Stomach (tissue), 9 donors: Measurements from ENCODE around the gene FNBP1. TPM values are rescaled to one million over a fixed set of nuclear protein-coding genes. Genes with fewer than 3 reads are reported as not detected.
A peak's percentile ranks its signal among the peaks of the same experiment; 100 is the strongest.

ENCODE experiments used
- DNase-seq, 2 donors: peaks; one replicate each; pipeline versions ENCODE4 v3.0.0 to v3.0.0-alpha.2; 2013 to 2019
- H3K27ac ChIP-seq, 5 donors: fragments of 200-600 bp in 4 of 5; sonication (generic) in 4 of 5; one replicate each; pipeline ENCODE4 v1.5.1; 2013 to 2019; ENCODE audit warnings: mild to moderate bottlenecking in 1 of 5, moderate library complexity in 1 of 5
- H3K27me3 ChIP-seq, 3 donors: fragments of 200-600 bp; sonication (generic); one replicate each; pipeline ENCODE4 v1.5.1; 2017 to 2019; ENCODE audit warnings: mixed run types in 1 of 3
- H3K36me3 ChIP-seq, 4 donors: fragments of 200-600 bp; sonication (generic); 1 replicate in 3 of 4; 2 replicates in 1 of 4; pipeline ENCODE4 v1.5.1; 2016 to 2019
- H3K4me1 ChIP-seq, 4 donors: fragments of 200-600 bp; sonication (generic); one replicate each; pipeline ENCODE4 v1.5.1; 2016 to 2019
- H3K4me3 ChIP-seq, 4 donors: fragments of 200-600 bp; sonication (generic) in 3 of 4; one replicate each; pipeline ENCODE4 v1.5.1; 2016 to 2019; ENCODE audit warnings: mild to moderate bottlenecking in 1 of 4
- H3K9me3 ChIP-seq, 4 donors: fragments of 200-600 bp; sonication (generic); one replicate each; pipeline ENCODE4 v1.5.1; 2016 to 2019
- EP300 ChIP-seq: sonication (generic); formaldehyde crosslinking; IDR thresholded peaks from one replicate; pipeline ENCODE4 v1.6.1; 2017; ENCODE audit warnings: antibody characterized with exemption
- POLR2A ChIP-seq, 4 donors: fragments of 450-650 bp; IDR thresholded peaks; one replicate each; pipeline ENCODE4 v1.6.1; 2016; ENCODE audit warnings: antibody characterized with exemption in 4 of 4, control low read depth in 2 of 4, mild to moderate bottlenecking in 1 of 4, moderate library complexity in 1 of 4
- POLR2AphosphoS5 ChIP-seq, 3 donors: sonication (generic); formaldehyde crosslinking; IDR thresholded peaks; one replicate each; pipeline ENCODE4 v1.6.1; 2016; ENCODE audit warnings: antibody characterized with exemption in 3 of 3
- WGBS, 5 donors: extraction: QIAGEN DNeasy Blood & Tissue Kit in 3 of 5; methylation state at CpG; one replicate each; pipeline versions ENCODE4 v1.1.5 to v1.1.7; 2013 to 2018; 5-methylcytosine and 5-hydroxymethylcytosine counted together
- intact Hi-C: fragments of 100-400 bp; cut with DNase I; formaldehyde crosslinking; loops from one replicate; pipeline ENCODE4 v1.15.1; 2023; ENCODE audit warnings: low total_unique reads
- polyA plus RNA-seq, 3 donors: library from polyadenylated mRNA; stranded (reverse); fragments of 200-250 nt; gene quantifications; one replicate each; pipeline ENCODE4 v1.2.3, GENCODE V29; 2013
- total RNA-seq, 5 donors: library from RNA; depleted of rRNA; stranded (reverse); fragments of >200 nt; gene quantifications; one replicate each; pipeline versions ENCODE4 v1.1.0 to v1.2.3, GENCODE V29; 2014 to 2016
- TF ChIP-seq, protein P1 (sequence below), 7 experiments: fragments of 450-650 bp in 4 of 7; fragments of 200-600 bp in 3 of 7; sonication (generic) in 3 of 7; IDR thresholded peaks; one replicate each; pipeline ENCODE4 v1.5.1; 2016 to 2019; ENCODE audit warnings: antibody characterized with exemption in 7 of 7, control low read depth in 2 of 7, mild to moderate bottlenecking in 1 of 7
- donor health status: healthy with polysubstance abuse.
- donor health status: Bipolar disorder and iron deficiency.
- donor health status: healthy.

The FNBP1 gene
- total and polyA plus RNA-seq, 8 donors, result 9.0 to 129 (median 57.3) TPM

GRCh38 chr9:129868023-129868871 is 174.7 kb downstream of the FNBP1 start:
- Histone ChIP-seq H3K27ac (peak overlapping the region in 4 of 5 donors; percentile 10 to 67 (median 40)), H3K36me3 (peaks cover 9 to 72% (median 68%) of the 10 kb centered on the region in 4 donors), H3K27me3 (no peaks in the 10 kb centered on the region), H3K9me3 (no peaks in the 10 kb centered on the region), H3K4me1 (peaks cover 0 to 7% (median 0%) of the 10 kb centered on the region in 4 donors), H3K4me3 (no peak overlapping the region)
- no peak for TF ChIP-seq POLR2AphosphoS5 (IDR thresholded peaks at IDR 0.05)
- TF ChIP-seq, protein P1, sequence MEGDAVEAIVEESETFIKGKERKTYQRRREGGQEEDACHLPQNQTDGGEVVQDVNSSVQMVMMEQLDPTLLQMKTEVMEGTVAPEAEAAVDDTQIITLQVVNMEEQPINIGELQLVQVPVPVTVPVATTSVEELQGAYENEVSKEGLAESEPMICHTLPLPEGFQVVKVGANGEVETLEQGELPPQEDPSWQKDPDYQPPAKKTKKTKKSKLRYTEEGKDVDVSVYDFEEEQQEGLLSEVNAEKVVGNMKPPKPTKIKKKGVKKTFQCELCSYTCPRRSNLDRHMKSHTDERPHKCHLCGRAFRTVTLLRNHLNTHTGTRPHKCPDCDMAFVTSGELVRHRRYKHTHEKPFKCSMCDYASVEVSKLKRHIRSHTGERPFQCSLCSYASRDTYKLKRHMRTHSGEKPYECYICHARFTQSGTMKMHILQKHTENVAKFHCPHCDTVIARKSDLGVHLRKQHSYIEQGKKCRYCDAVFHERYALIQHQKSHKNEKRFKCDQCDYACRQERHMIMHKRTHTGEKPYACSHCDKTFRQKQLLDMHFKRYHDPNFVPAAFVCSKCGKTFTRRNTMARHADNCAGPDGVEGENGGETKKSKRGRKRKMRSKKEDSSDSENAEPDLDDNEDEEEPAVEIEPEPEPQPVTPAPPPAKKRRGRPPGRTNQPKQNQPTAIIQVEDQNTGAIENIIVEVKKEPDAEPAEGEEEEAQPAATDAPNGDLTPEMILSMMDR (IDR thresholded peaks at IDR 0.05), result no peak
- TF ChIP-seq POLR2A (IDR thresholded peaks at IDR 0.05), result no peak
- 87 to 90% (median 88%) methylated on average over 38 to 48 of the region's 48 CpGs for WGBS, 5 donors
- DNase-seq, result no peak
- intact Hi-C loops, result no loop called here

DNA sequence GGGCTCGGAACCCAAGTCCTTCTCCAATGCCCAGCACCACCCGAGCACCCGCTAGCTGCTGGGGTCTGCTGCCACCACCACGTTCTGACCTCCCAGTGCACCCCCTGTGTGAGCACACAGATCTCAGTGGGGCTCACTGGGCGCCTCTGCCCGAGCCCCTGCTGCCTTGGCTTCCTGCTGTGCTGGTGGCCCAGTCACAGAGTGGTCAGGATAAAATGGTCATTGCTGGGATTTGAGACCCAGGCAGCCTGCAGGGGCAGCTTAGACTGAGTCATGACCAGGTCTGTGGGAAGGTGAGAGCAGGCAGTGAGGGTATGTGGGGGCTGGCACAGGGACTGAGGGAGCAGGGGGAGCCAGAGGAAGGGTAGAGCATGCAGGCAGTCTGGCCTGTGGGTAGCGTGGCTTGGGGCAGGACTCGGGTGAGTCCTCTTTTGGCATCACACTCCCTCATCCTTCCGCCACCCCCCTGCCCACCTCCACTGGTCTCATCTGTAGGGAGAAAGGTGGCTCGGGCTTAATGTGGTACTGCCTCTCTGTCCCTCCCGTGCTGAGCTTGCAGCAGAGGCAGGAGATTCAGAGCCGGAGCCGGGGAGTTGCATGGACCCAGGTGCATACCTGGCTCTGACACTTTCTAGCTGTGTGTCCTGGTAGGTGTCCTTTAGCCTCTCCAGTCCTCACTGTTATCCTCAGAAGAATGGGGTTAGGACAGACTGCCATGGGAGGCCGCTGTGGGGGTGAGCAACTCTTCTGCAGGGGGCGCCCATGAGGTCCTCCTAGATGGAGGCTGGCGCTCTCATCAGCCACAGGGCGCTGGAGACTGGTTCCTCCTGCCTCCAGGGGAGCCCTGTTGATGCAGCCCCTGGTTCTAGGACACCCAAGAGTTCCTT is 175.6 kb downstream of the FNBP1 start:
- 69 to 82% (median 79%) methylated on average over 11 to 17 of the region's 17 CpGs for WGBS, 5 donors
- H3K9me3 ChIP-seq, result no peaks in the 10 kb centered on the region
- H3K27me3 ChIP-seq, result no peaks in the 10 kb centered on the region
- H3K27ac ChIP-seq, result no peak overlapping the region
- peaks cover 9 to 81% (median 76%) of the 10 kb centered on the region in 4 donors for H3K36me3 ChIP-seq
- no peak overlapping the region for H3K4me3 ChIP-seq
- TF ChIP-seq EP300 (no peak), POLR2AphosphoS5 (IDR thresholded peaks at IDR 0.05) (no peak), POLR2A (IDR thresholded peaks at IDR 0.05) (no peak)
- TF ChIP-seq, protein P1 (IDR thresholded peaks at IDR 0.05), result no peak
- H3K4me1 ChIP-seq, result peaks cover 0 to 7% (median 0%) of the 10 kb centered on the region in 4 donors
- DNase-seq, result no peak
- intact Hi-C loops, result no loop called here

DNA sequence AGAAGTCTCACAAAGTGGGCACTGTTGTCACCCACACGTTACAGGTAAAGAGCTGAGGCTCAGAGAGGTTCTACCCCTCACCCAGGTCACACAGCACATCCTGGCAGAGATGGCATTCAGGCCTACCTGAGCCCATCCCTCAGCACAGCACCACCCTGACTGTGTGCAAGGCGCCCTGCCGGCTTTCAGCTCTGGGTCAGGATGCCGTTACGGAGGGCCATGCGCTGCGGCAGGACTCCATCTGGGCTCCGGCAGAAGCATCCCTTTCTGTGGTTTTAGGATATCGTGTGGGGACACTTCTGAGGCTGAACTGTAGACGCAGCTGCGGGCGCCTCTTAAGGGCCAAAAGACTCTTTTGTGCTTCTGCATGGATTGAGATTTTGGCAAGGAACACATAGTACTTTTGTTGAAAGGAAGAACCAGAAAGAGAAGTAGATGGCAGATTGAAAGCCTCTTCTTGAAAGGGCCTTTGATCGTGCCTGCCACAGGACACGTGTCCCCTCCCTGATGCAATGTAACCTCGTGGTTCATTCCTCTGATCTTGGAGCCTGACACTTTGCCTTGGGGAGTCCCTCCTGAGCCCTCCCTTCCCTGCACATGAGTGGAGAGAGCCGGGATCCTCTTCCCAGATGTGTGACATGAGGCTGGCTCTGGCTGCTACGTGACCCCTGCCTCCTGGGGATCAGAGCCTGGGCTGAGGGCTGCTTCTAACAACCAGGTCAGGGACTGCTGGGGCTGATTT is 176.4 kb downstream of the FNBP1 start:
- no peak overlapping the region for H3K4me3 ChIP-seq
- no peak overlapping the region for H3K27ac ChIP-seq
- WGBS, 5 donors, result 71 to 83% (median 81%) methylated on average over 14 to 17 of the region's 17 CpGs
- TF ChIP-seq EP300, result no peak
- no peak for TF ChIP-seq POLR2A (IDR thresholded peaks at IDR 0.05)
- no peak for TF ChIP-seq POLR2AphosphoS5 (IDR thresholded peaks at IDR 0.05)
- TF ChIP-seq, protein P1 (IDR thresholded peaks at IDR 0.05), result no peak
- no peaks in the 10 kb centered on the region for H3K27me3 ChIP-seq
- DNase-seq, result no peak
- intact Hi-C loops, result no loop called here
- H3K9me3 ChIP-seq, result no peaks in the 10 kb centered on the region
- peaks cover 0 to 7% (median 0%) of the 10 kb centered on the region in 4 donors for H3K4me1 ChIP-seq
- H3K36me3 ChIP-seq, result peaks cover 11 to 89% (median 84%) of the 10 kb centered on the region in 4 donors
